Measurements from ENCODE around the gene IQSEC1. TPM values are rescaled to one million over a fixed set of nuclear protein-coding genes. Genes with fewer than 3 reads are reported as not detected.

Gene IQSEC1
- total and polyA plus RNA-seq, 2 of the 8 experiments (the other 6 are each of a cell fraction or from before 2014, with no cell fraction given), result 6.8 to 28.8 TPM

DNA sequence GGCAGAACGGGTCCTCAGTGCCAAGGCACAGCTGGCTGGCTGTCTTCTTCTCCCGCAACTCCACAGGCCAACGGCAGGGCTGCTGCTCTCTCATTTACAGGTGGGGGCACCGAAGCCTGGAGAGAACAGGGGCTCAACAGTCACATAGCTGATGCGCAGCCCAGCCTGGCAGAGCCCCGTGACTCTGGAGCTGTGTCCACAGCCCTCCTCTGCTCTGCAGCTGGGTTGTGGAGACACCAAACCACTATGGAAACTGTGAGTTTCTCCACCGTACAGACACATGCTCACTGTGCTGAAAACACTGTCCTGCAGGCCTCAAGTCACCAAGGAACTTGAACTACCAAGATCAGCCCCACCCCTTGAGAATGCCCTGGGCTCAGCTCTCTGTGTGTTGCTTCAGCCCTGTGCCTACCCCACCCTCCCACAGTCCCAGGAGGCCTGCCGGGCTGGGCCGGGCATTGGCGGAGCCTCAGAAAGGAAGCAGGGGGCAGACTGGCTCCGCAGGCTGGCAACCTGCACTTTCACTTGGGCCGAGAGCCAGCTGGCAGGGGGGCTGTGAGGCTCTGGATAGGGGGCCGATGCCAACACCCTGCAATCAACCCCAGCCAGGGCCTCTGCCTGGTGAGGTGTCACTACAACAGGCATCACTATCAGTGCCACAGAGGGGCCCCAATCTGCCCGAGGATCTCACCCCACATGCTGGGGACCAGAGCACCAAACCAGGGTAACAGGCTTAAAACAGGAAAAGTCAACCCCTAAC, 118.2 kb downstream of the IQSEC1 start:
- Histone ChIP-seq H4K20me1 (replicated peaks in 1 of 2; ENCODE audit: control insufficient read depth in 1 of 2, insufficient read depth in 2 of 2, low read length in 2 of 2) (peaks cover 19 to 33% of the 10 kb centered on the region in 2 experiments), H2BK120ac (replicated peaks; ENCODE audit: low read depth, low read length) (no peak overlapping the region), H4K5ac (ENCODE audit: insufficient read length, low read depth, low read length) (no peak overlapping the region), H3K4me1 (replicated peaks in 1 of 4; ENCODE audit: control insufficient read depth in 3 of 4, insufficient read depth in 4 of 4, low read length in 3 of 4) (peaks cover 0 to 4% (median 2%) of the 10 kb centered on the region in 4 experiments; a peak in 5 of 7 replicates), H3K36me3 (ENCODE audit: control insufficient read depth in 2 of 4, insufficient read depth in 4 of 4, low read length in 3 of 4) (no peaks in the 10 kb centered on the region), H3K18ac (ENCODE audit: extremely low read depth, low read length) (no peak overlapping the region), H3K4me2 (ENCODE audit: insufficient read depth in 1 of 2, low read depth in 2 of 2, low read length in 2 of 2) (no peak overlapping the region), H3K4me3 (ENCODE audit: extremely low read depth in 1 of 4, insufficient read depth in 2 of 4, low read depth in 3 of 4, low read length in 4 of 4) (no peak overlapping the region), H2BK12ac (ENCODE audit: low read depth, low read length) (no peak overlapping the region), H3K4ac (replicated peaks; ENCODE audit: insufficient read length, low read depth, low read length) (no peak overlapping the region), H2BK5ac (ENCODE audit: low read depth, low read length) (no peak overlapping the region), H3K27me3 (replicated peaks in 1 of 4; ENCODE audit: control insufficient read depth in 3 of 4, extremely low read depth in 1 of 4, insufficient read depth in 3 of 4, low read length in 3 of 4) (no peaks in the 10 kb centered on the region), H4K91ac (replicated peaks; ENCODE audit: insufficient read length, low read length) (no peak overlapping the region), H2BK20ac (ENCODE audit: low read length) (no peak overlapping the region), H3K79me1 (ENCODE audit: low read depth, low read length) (peaks cover 24% of the 10 kb centered on the region), H2BK15ac (ENCODE audit: low read length) (no peak overlapping the region), H3K23ac (ENCODE audit: insufficient read length) (no peak overlapping the region), H3K23me2 (ENCODE audit: low read depth, low read length) (no peaks in the 10 kb centered on the region), H3K9me3 (ENCODE audit: insufficient read depth in 2 of 2, low read depth in 1 of 2, low read length in 1 of 2) (no peaks in the 10 kb centered on the region), H2AK5ac (ENCODE audit: low read depth, low read length) (no peak overlapping the region), H3K9ac (replicated peaks in 1 of 4; ENCODE audit: extremely low read depth in 1 of 4, low read depth in 3 of 4, low read length in 3 of 4) (no peak overlapping the region), H4K8ac (ENCODE audit: extremely low read depth, insufficient read depth, low read length) (peak overlapping the region; percentile 32), H3K56ac (replicated peaks; ENCODE audit: insufficient read length, low read depth, low read length) (no peak overlapping the region), H3K14ac (ENCODE audit: insufficient read length) (no peak overlapping the region), H2AFZ (ENCODE audit: low read length) (no peak overlapping the region), H3K27ac (ENCODE audit: low read depth, low read length) (no peak overlapping the region), H3K79me2 (ENCODE audit: control insufficient read depth in 1 of 2, insufficient read depth in 2 of 2, low read length in 2 of 2) (peaks cover 0 to 12% of the 10 kb centered on the region in 2 experiments; a peak in 2 of 4 replicates)
- DNase-seq (ENCODE audit: low read depth in 1 of 2, low spot score in 2 of 2) (no peak), FAIRE-seq (no peak)
- ChIA-PET POLR2A (ENCODE audit: partially characterized antibody) (no interaction called here), CTCF (ENCODE audit: partially characterized antibody) (interaction anchor here (0.6 to 1.7 kb wide), 3 partner anchors 24 to 532 kb away, joined by 3 read pairs; no protein-coding TSS in a partner anchor)
- WGBS, 2 experiments (ENCODE audit: extremely low coverage in 1 of 2, insufficient coverage in 1 of 2, insufficient read length in 1 of 2, insufficient replicate concordance in 2 of 2, low coverage in 1 of 2, low lambda C conversion rate in 2 of 2, missing lambda C conversion rate in 1 of 2), result 89% methylated on average over 12 of the region's 14 CpGs; no CpG with 5 or more reads in 1 of the 2 experiments
- TF ChIP-seq SP1 (IDR thresholded peaks at IDR 0.05; ENCODE audit: low read depth, low read length) (no peak), SIN3A (conservative IDR thresholded peaks at IDR 0.05 in 1 of 2, IDR thresholded peaks at IDR 0.05 in 1 of 2; ENCODE audit: low read depth in 1 of 2, low read length in 2 of 2) (no peak), CHD2 (IDR thresholded peaks at IDR 0.05; ENCODE audit: low read length) (no peak), RXRA (IDR thresholded peaks at IDR 0.05; ENCODE audit: insufficient read depth, low read depth, low read length) (no peak), TAF7 (optimal IDR thresholded peaks at IDR 0.05; ENCODE audit: borderline replicate concordance, low read depth, low read length) (no peak), ZNF274 (IDR thresholded peaks at IDR 0.05; ENCODE audit: borderline replicate concordance, extremely low read depth, low read length) (no peak)
